SK-N-SH treated with all-trans-retinoic acid at 6 μM for 48 hours (cell line): ENCODE data around the gene PAPPA2.

ENCODE experiments used
- TCF4 ChIP-seq: fragments of 250-450 bp; sonication (Bioruptor Pico); IDR thresholded peaks from 2 replicates; pipeline ENCODE4 v1.8.0; 2021; ENCODE audit warnings: mild to moderate bottlenecking, moderate library complexity, borderline replicate concordance
- TSHZ2 ChIP-seq: fragments of 250-450 bp; sonication (Bioruptor Pico); IDR thresholded peaks from 2 replicates; pipeline ENCODE4 v1.5.0; 2020; ENCODE audit warnings: mild to moderate bottlenecking, moderate library complexity
- ZFP3 ChIP-seq: fragments of 250-450 bp; sonication (Bioruptor Pico); IDR thresholded peaks from 2 replicates; pipeline ENCODE4 v1.5.0; 2020; ENCODE audit warnings: mild to moderate bottlenecking, moderate library complexity

- no peak for TF ChIP-seq TSHZ2 (CRISPR knock-in tag)
- TF ChIP-seq ZFP3 (CRISPR knock-in tag): no peak
- TF ChIP-seq TCF4: no peak
Observed at GRCh38 chr1:176460544-176461336, 2.2 kb upstream of the PAPPA2 start.
